H1 (cell line): Measurements from ENCODE around the gene PAPOLG. TPM values are rescaled to one million over a fixed set of nuclear protein-coding genes. Genes with fewer than 3 reads are reported as not detected.

Experiments
- SIN3A ChIP-seq, 2 experiments: IDR thresholded peaks in 1 of 2; conservative IDR thresholded peaks in 1 of 2; 2 replicates each; pipeline ENCODE4 v1.6.1; 2011 to 2012; ENCODE audit warnings: low read length in 2 of 2, improper control_type of control experiment in 1 of 2, low read depth in 1 of 2, mild to moderate bottlenecking in 1 of 2
- polyA plus RNA-seq, 7 experiments: library from polyadenylated mRNA; depleted of rRNA in 3 of 7; stranded (reverse) in 5 of 7; unstranded in 2 of 7; fragments of >200 nt in 5 of 7; fragments of 200-250 nt in 2 of 7; gene quantifications; 1 replicate in 5 of 7; 2 replicates in 1 of 7; 4 replicates in 1 of 7; pipeline versions ENCODE4 v1.2.1 to v1.2.3, GENCODE V29; 2011 to 2013; ENCODE audit warnings: missing spikeins in 2 of 7, mixed read lengths in 2 of 7
- total RNA-seq: library from RNA; stranded (reverse); fragmentation: NEBNext Ultra II Directional; extraction: Animal tissue kit (Norgen Biotek cat#: 25700); gene quantifications from 2 replicates; pipeline ENCODE4 v1.2.1, GENCODE V29; 2021

PAPOLG gene
- total and polyA plus RNA-seq, 2 of the 8 experiments (the other 6 are each of a cell fraction or from before 2014, with no cell fraction given): 6.5 to 21.5 TPM

GRCh38 chr2:60739156-60739555, 16.9 kb upstream of the PAPOLG start (continued):
- no peak for TF ChIP-seq SIN3A (conservative IDR thresholded peaks at IDR 0.05 in 1 of 2, IDR thresholded peaks at IDR 0.05 in 1 of 2; ENCODE audit: low read depth in 1 of 2, low read length in 2 of 2)
